B cell (primary cell): ENCODE data around the gene RPUSD3. TPM values are rescaled to one million over a fixed set of nuclear protein-coding genes. Genes with fewer than 3 reads are reported as not detected.

Experiments
- ATAC-seq: fragments of 200-7000 bp; cut with Tn5 transposase; one replicate; pipeline ENCODE4 v1.10.0; 2021; ENCODE audit warnings: low read depth, mild to moderate bottlenecking, moderate number of reproducible peaks, moderate library complexity
- CTCF ChIA-PET: fragments of 350-600 bp; sonication (Branson Sonifier 250); formaldehyde crosslinking; loops from one replicate; lab custom pipeline; 2021; ENCODE audit warnings: antibody characterized with exemption, inconsistent platforms; lab: Charles Lee
- POLR2A ChIA-PET: fragments of 350-600 bp; sonication (Branson Sonifier 250); formaldehyde crosslinking; loops from one replicate; lab custom pipeline; 2021; ENCODE audit warnings: antibody characterized with exemption; lab: Charles Lee
- DNase-seq: peaks from one replicate; pipeline ENCODE4 v3.0.0; 2013
- H2AFZ ChIP-seq: 2 replicates; pipeline ENCODE4 v1.6.1; 2012; ENCODE audit warnings: mild to moderate bottlenecking, low read depth, low read length; ENCODE audit not compliant: insufficient read depth, poor library complexity, severe bottlenecking
- H3K27ac ChIP-seq, 2 donors: 1 replicate in 1 of 2; 2 replicates in 1 of 2; pipeline ENCODE4 v1.5.1; 2012 to 2013; ENCODE audit warnings: low read length in 2 of 2, mild to moderate bottlenecking in 2 of 2, moderate library complexity in 1 of 2
- H3K27me3 ChIP-seq, 4 experiments: fragments of 200-600 bp in 1 of 4; sonication (generic) in 1 of 4; replicated peaks in 1 of 4; 1 replicate in 2 of 4; 2 replicates in 2 of 4; pipeline versions ENCODE4 v1.6.1 to v1.7.0; 2013 to 2016; ENCODE audit warnings: low read length in 3 of 4, mild to moderate bottlenecking in 2 of 4, mixed read lengths in 1 of 4, moderate library complexity in 1 of 4; ENCODE audit not compliant: insufficient read depth in 4 of 4, control insufficient read depth in 3 of 4; ENCODE audit errors: control extremely low read depth in 1 of 4
- H3K36me3 ChIP-seq, 2 experiments: replicated peaks in 1 of 2; 1 replicate in 1 of 2; 2 replicates in 1 of 2; pipeline versions ENCODE4 v1.6.1 to v1.7.1; 2013; ENCODE audit warnings: low read length in 1 of 2; ENCODE audit not compliant: insufficient read depth in 2 of 2, control insufficient read depth in 1 of 2; ENCODE audit errors: control extremely low read depth in 1 of 2, extremely low read depth in 1 of 2
- H3K4me1 ChIP-seq, 2 donors: fragments of 200-600 bp in 1 of 2; sonication (generic) in 1 of 2; 1 replicate in 1 of 2; 2 replicates in 1 of 2; pipeline versions ENCODE4 v1.5.1 to v1.6.1; 2013 to 2017; ENCODE audit warnings: low read length in 2 of 2; ENCODE audit not compliant: control insufficient read depth in 2 of 2, insufficient read depth in 2 of 2
- H3K4me2 ChIP-seq: replicated peaks from 2 replicates; pipeline ENCODE3; 2012; ENCODE audit warnings: mild to moderate bottlenecking, low read depth, low read length; ENCODE audit not compliant: poor library complexity, severe bottlenecking
- H3K4me3 ChIP-seq, 5 experiments: fragments of 200-600 bp in 1 of 5; sonication (generic) in 1 of 5; 1 replicate in 3 of 5; 2 replicates in 2 of 5; pipeline versions ENCODE4 v1.5.1 to v1.7.0; 2011 to 2016; ENCODE audit warnings: low read length in 4 of 5, mild to moderate bottlenecking in 4 of 5, low read depth in 2 of 5, control low read depth in 1 of 5, moderate library complexity in 1 of 5; ENCODE audit not compliant: insufficient read depth in 1 of 5; ENCODE audit errors: control extremely low read depth in 1 of 5, extremely low read depth in 1 of 5
- H3K79me2 ChIP-seq: fragments of 200-600 bp; sonication (generic); one replicate; pipeline ENCODE4 v1.6.0; 2016; ENCODE audit warnings: low read length; ENCODE audit not compliant: control insufficient read depth, insufficient read depth
- H3K9ac ChIP-seq: fragments of 200-600 bp; sonication (generic); 2 replicates; pipeline ENCODE4 v1.6.1; 2017; ENCODE audit warnings: mild to moderate bottlenecking, low read length, moderate library complexity
- H3K9me3 ChIP-seq, 3 donors: one replicate each; pipeline versions ENCODE4 v1.6.1 to v1.7.1; 2013; ENCODE audit warnings: low read length in 2 of 3; ENCODE audit not compliant: control insufficient read depth in 2 of 3, insufficient read depth in 1 of 3; ENCODE audit errors: control extremely low read depth in 1 of 3
- H4K20me1 ChIP-seq: 2 replicates; pipeline ENCODE4 v1.6.0; 2012; ENCODE audit warnings: mild to moderate bottlenecking, low read length; ENCODE audit not compliant: insufficient read depth, control insufficient read depth, poor library complexity, severe bottlenecking
- H3K27ac Mint-ChIP-seq: one replicate; pipeline ENCODE4 v1.8.0; 2021; ENCODE audit warnings: mixed read lengths
- H3K27me3 Mint-ChIP-seq: one replicate; pipeline ENCODE4 v1.8.0; 2021; ENCODE audit warnings: mixed read lengths
- H3K4me1 Mint-ChIP-seq: one replicate; pipeline ENCODE4 v1.8.0; 2021; ENCODE audit warnings: mixed read lengths
- H3K4me3 Mint-ChIP-seq: one replicate; pipeline ENCODE4 v1.8.0; 2021; ENCODE audit warnings: mixed read lengths
- H3K9me3 Mint-ChIP-seq: one replicate; pipeline ENCODE4 v1.8.0; 2022; ENCODE audit warnings: mixed read lengths; ENCODE audit not compliant: insufficient read depth
- EZH2 ChIP-seq: IDR thresholded peaks from 2 replicates; pipeline ENCODE4 v1.6.1; 2012; ENCODE audit warnings: borderline replicate concordance, low read depth, mild to moderate bottlenecking, moderate library complexity, low read length; ENCODE audit not compliant: insufficient read depth, poor library complexity, severe bottlenecking
- WGBS: methylation state at CpG from one replicate; pipeline ENCODE4 v1.1.5; 2013; ENCODE audit warnings: missing lambda C conversion rate; ENCODE audit not compliant: insufficient coverage; 5-methylcytosine and 5-hydroxymethylcytosine counted together
- intact Hi-C: fragments of 100-400 bp; cut with micrococcal nuclease; formaldehyde crosslinking; loops from one replicate; pipeline ENCODE4 v1.10.0; 2022
- polyA plus RNA-seq: library from polyadenylated mRNA; depleted of rRNA; stranded (reverse); fragments of >200 nt; gene quantifications from 2 replicates; pipeline ENCODE4 v1.2.3, GENCODE V29; 2012
- total RNA-seq, 2 donors: library from RNA; stranded (reverse); fragments of 120-200 nt in 1 of 2; gene quantifications; 1 replicate in 1 of 2; 2 replicates in 1 of 2; pipeline versions ENCODE4 v1.2.3 to v1.2.4, GENCODE V29; 2013 to 2022
- TF ChIP-seq, protein P1 (sequence below): fragments of 200-600 bp; IDR thresholded peaks from one replicate; pipeline ENCODE4 v1.8.0; 2022; ENCODE audit warnings: antibody characterized with exemption, mild to moderate bottlenecking

RPUSD3 gene
- total and polyA plus RNA-seq, 2 donors (not counting 1 experiment from before 2014, with no cell fraction given) = 57.0 to 60.7 TPM

DNA sequence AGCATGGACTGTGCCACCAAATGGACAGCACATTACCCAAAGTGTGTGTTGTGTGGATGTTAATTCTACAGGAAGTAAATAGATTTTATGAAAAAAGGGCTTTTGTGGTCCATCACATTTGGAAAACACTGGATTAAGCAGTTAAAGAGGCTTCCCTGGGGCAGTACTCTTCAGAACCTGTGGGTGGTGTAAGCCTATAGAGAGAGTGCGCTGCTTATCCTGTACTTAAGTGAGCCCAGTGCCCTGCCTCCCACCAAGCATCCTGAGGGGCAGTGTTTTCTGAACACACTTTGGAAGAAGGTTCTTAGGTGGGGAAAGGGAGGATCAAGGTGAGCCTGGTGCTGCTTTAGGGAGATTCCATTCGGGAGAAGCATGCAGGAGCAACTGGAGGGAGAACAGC, 22.9 kb downstream of the RPUSD3 start:
- no peaks in the 10 kb centered on the region for H3K27me3 Mint-ChIP-seq
- no peak overlapping the region for H3K4me3 ChIP-seq
- no peaks in the 10 kb centered on the region for H3K27me3 ChIP-seq
- no peak overlapping the region for H3K27ac ChIP-seq
- POLR2A ChIA-PET = no interaction called here
- DNase-seq = no peak
- no peak for TF ChIP-seq EZH2
- TF ChIP-seq, protein P1, sequence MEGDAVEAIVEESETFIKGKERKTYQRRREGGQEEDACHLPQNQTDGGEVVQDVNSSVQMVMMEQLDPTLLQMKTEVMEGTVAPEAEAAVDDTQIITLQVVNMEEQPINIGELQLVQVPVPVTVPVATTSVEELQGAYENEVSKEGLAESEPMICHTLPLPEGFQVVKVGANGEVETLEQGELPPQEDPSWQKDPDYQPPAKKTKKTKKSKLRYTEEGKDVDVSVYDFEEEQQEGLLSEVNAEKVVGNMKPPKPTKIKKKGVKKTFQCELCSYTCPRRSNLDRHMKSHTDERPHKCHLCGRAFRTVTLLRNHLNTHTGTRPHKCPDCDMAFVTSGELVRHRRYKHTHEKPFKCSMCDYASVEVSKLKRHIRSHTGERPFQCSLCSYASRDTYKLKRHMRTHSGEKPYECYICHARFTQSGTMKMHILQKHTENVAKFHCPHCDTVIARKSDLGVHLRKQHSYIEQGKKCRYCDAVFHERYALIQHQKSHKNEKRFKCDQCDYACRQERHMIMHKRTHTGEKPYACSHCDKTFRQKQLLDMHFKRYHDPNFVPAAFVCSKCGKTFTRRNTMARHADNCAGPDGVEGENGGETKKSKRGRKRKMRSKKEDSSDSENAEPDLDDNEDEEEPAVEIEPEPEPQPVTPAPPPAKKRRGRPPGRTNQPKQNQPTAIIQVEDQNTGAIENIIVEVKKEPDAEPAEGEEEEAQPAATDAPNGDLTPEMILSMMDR = no peak
- H3K4me2 ChIP-seq = no peak overlapping the region
- H4K20me1 ChIP-seq = no peaks in the 10 kb centered on the region
- CTCF ChIA-PET = no interaction called here
- no peak overlapping the region for H3K27ac Mint-ChIP-seq
- H3K9me3 ChIP-seq = no peaks in the 10 kb centered on the region
- no peak for ATAC-seq
- no peak overlapping the region for H3K9ac ChIP-seq
- H3K79me2 ChIP-seq = no peaks in the 10 kb centered on the region
- no peaks in the 10 kb centered on the region for H3K4me1 Mint-ChIP-seq
- H3K9me3 Mint-ChIP-seq = no peaks in the 10 kb centered on the region
- peaks cover 0 to 5% of the 10 kb centered on the region in 2 experiments for H3K36me3 ChIP-seq
- intact Hi-C loops = no loop called here
- no peak overlapping the region for H3K4me3 Mint-ChIP-seq
- no peaks in the 10 kb centered on the region for H3K4me1 ChIP-seq
- H2AFZ ChIP-seq = no peak overlapping the region
- 89% methylated on average over 2 of the region's 2 CpGs for WGBS

DNA sequence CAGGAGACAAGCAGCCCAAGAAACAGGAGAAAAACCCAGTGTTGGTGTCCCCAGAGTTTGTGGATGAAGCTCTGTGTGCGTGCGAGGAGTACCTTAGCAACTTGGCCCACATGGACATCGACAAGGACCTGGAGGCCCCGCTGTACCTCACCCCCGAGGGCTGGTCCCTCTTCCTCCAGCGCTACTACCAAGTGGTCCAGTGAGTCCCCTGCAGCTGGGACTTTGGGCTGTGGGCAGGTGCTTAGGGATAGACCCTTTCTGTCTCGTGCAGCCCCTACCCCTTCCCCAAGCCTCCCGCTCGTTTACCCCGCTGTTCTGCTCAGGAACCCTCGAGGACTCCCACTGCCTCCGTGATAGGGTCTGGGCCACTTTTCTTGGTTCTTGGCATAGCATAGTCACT, 23.3 kb downstream of the RPUSD3 start:
- no peaks in the 10 kb centered on the region for H3K79me2 ChIP-seq
- peaks cover 0 to 5% of the 10 kb centered on the region in 2 experiments for H3K36me3 ChIP-seq
- Mint-ChIP-seq H3K4me3 (no peak overlapping the region), H3K27me3 (no peaks in the 10 kb centered on the region), H3K27ac (no peak overlapping the region), H3K4me1 (no peaks in the 10 kb centered on the region), H3K9me3 (no peaks in the 10 kb centered on the region)
- ATAC-seq = no peak
- no peaks in the 10 kb centered on the region for H3K4me1 ChIP-seq
- DNase-seq = no peak
- no peaks in the 10 kb centered on the region for H4K20me1 ChIP-seq
- no peaks in the 10 kb centered on the region for H3K27me3 ChIP-seq
- 96% methylated on average over 7 of the region's 12 CpGs for WGBS
- CTCF ChIA-PET = no interaction called here
- no peak for TF ChIP-seq EZH2
- TF ChIP-seq, protein P1 = no peak
- no peak overlapping the region for H3K27ac ChIP-seq
- intact Hi-C loops = no loop called here
- H3K4me3 ChIP-seq = no peak overlapping the region
- POLR2A ChIA-PET = no interaction called here
- no peak overlapping the region for H2AFZ ChIP-seq
- no peak overlapping the region for H3K9ac ChIP-seq
- no peak overlapping the region for H3K4me2 ChIP-seq
- no peaks in the 10 kb centered on the region for H3K9me3 ChIP-seq
